HG02970 (cell line): Measurements from ENCODE around the gene EBP.
A peak's percentile ranks its signal among the peaks of the same experiment; 100 is the strongest.
"Not testable (repeated sequence)": the region's sequence is repeated elsewhere in the genome, so short reads cannot be mapped to it uniquely, and the experiment has no call there.

Source experiments
- ATAC-seq: cut with Tn5 transposase; IDR thresholded peaks from one replicate; pipeline ENCODE4 v1.9.1; 2021; ENCODE audit warnings: mild to moderate bottlenecking, moderate library complexity, moderate number of reproducible peaks; ENCODE audit not compliant: unreplicated experiment, low FRiP score

The EBP gene

DNA sequence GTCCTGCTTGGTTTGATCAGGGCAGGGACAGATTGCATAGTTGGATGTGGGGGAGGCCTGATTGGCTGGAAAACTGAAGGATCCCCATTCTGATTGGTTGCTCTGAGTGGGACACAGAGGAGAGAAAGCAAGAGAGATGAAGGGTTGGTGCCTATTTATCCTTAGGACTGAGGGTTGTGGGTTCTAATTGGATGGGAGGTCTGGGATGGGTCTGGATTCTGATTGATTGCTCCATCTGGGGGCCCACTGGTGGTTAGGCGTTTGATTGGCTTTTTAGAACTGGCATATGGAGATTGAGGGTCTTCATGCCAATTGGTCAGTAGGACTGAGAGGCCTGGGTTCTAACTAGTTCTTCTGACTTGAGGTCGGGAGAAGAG lies 644 bp upstream of the EBP start:
- no peak for ATAC-seq

GRCh38 chrX:48522291-48522690 lies 683 bp downstream of the EBP start:
- ATAC-seq: no peak

- no peak for ATAC-seq
These were observed 2.1 kb downstream of the EBP start for GRCh38 chrX:48523682-48524081.

DNA sequence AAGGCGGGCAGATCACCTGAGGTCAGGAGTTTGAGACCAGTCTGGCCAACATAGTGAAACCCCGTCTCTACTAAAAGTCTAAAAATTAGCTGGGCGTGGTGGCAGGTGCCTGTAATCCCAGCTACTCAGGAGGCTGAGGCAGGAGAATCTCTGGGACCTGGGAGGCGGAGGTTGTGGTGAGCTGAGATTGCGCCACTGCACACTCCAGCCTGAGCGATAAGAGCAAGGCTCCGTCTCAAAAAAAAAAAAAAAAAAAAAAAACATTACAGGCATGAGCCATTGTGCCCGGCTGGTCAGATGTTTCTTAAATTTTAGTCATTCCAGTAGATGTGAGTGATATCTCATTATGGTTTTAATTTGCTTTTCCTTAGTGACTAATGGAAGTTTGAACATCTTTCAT lies 4.2 kb downstream of the EBP start:
- ATAC-seq: not testable (repeated sequence)

DNA sequence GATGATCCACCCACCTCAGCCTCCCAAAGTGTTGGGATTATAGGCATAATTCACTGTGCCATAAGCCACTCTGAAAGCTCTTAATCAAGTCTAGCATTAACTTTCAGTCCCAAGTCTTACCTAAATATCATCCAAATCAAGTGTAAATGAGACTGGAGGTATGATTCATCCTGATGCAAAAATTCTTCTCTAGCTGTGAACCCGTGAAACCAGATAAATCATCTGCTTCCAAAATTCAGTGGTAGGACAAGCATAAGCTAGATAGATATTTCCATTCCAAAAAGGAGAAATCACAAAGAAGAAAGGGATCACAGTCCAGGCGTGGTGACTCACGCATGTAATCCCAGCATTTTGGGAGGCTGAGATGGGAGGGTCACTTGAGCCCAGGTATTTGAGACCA lies 9.1 kb downstream of the EBP start:
- ATAC-seq: no peak

- no peak for ATAC-seq
These were observed 9.9 kb downstream of the EBP start for GRCh38 chrX:48531358-48531959.

DNA sequence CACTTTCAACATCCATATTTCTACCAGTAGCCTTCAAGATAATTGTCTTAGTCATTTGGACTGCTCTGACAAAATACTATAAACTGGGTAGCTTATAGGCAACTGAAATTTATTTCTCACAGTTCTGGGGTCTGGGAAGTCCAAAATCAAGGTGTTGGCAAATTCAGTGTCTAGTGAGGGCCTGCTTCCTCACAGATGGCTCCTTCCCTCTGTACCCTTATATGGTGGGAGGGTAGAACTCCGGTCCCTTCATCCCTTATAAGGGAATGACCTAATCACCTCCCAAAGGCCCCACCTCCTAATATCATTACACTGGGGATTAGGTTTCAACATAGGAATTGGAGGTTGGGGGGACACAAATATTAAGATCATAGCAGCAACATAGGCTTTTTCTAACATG lies 10.6 kb downstream of the EBP start:
- no peak for ATAC-seq

DNA sequence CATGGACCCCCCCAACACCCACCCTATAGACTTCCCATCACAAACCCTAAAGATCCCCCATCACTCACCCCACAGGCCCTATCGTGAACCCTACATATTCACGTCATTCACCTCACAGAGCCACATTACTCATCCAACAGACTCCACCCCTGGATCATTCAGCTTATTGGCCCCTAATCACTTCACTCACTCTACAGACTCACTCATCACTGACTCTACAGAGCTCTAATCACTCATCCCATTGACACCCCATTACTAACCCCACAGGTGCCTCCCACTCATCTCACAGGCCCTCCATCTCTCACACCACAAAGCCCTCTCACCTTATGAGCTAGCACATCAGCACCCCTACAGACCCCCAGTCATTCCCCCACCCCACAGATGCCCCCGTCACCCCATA lies 11.6 kb downstream of the EBP start:
- no peak for ATAC-seq

GRCh38 chrX:48538641-48539344 lies 17.2 kb downstream of the EBP start:
- ATAC-seq: no peak

GRCh38 chrX:48539345-48540027 lies 17.9 kb downstream of the EBP start, which contains the start of gene TBC1D25:
Gene TBC1D25, plus strand, starts transcription at chrX:48539714. Its CDS starts 84 bp downstream, at chrX:48539798.
- peak; percentile 68 for ATAC-seq

DNA sequence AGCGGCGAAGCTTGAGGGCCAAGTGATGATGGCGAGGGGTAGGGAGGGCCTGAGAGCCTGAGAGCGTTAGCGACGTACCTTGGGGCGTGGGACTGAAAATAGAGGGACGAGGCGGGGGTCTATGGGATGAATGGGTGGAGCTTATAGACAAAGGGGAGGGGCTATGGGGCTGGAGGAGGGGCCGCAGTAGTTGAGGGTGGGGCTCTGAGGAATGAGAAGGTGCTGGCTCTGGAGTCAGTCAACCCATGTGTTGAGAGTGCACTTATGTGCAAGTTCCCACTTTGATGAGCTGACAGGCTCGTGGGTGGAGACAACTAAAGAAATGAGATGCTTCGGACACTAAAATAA lies 18.4 kb downstream of the EBP start:
- no peak for ATAC-seq

- ATAC-seq: no peak
These were observed 18.9 kb downstream of the EBP start for GRCh38 chrX:48540480-48540879.

DNA sequence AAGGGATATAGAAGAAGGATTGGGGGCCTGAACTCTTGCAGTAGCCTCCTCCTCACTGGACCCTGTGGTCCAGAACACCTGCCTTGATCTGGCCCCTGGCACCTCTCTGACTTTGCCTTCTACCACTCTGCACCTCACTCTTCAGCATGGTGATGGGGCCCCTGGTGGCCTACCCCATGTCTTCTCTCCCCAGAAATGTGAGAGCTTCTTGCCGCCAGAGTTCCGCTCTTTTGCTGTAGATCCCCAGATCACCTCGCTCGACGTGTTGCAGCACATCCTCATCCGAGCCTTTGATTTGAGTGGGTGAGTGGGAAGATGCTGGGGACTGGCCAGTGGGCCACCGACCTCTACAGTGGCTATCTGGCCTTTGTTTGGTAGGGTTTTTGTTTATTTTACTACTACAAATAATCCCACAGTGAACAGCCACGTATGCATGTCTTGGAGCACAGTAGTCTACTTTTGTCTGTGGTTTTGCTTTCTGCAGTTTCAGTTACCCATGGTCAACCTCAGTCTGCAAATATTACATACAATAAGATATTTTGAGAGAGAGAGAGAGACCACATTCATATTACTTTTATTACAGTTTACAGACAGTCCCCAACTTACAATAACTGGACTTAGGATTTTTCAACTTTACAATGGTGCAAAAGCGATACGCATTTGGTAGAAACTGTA lies 19.7 kb downstream of the EBP start:
- no peak for ATAC-seq

DNA sequence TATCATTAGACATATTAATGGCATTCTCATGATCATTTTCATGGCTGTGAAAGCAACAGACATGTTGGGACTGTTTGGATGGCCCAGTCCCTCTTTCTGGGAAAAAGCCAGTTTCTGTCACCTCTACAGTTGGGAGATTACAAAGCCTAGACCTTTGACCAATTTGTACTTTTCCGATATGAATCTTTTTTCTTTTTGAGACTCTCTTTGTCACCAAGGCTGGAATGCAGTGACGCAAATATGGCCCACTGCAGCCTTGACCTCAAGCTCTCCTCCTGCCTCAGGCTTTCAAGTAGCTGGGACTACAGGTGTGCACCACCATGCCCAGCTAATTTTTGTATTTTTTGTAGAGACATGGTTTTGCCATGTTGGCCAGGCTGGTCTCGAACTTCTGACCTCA lies 27.3 kb downstream of the EBP start:
- ATAC-seq: no peak

- not testable (repeated sequence) for ATAC-seq
These were observed 34.2 kb downstream of the EBP start for GRCh38 chrX:48555731-48556325.

GRCh38 chrX:48558271-48558670 lies 36.7 kb downstream of the EBP start:
- ATAC-seq: no peak

- ATAC-seq: no peak
These were observed 38.0 kb downstream of the EBP start for GRCh38 chrX:48559636-48560035.

GRCh38 chrX:48560056-48560455 lies 38.4 kb downstream of the EBP start:
- ATAC-seq: no peak

GRCh38 chrX:48560681-48561080 lies 39.1 kb downstream of the EBP start:
- no peak for ATAC-seq

GRCh38 chrX:48569958-48570357 lies 48.4 kb downstream of the EBP start:
- ATAC-seq: no peak

DNA sequence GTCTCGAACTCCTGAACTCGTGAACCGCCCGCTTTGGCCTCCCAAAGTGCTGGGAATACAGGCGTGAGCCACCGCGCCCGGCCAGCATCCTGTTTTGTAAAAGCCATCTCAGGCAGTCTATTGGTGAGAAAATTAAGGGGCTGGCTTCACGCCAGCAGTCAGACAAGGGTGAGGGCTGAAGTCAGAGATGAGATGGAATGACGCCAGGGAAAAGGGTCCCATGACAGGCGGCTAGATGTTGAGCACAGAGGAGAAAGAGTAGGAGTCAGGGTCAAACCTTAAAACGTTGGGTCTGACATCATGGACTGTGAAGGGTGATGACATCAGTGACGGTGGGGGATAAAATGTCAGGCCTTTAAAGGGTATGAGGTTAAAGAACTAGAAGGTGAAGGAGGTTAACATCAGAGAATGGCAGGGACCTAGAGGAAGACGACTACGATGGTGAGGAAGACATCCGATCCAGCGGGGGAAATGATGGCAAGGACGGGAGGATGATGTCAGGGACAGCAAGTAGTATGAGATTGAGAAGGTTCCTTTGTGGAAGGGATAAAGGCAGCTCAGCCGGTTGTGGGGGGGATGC lies 52.2 kb downstream of the EBP start:
- peak; percentile 11 for ATAC-seq
